ENCODE results near the gene EHD4.

The EHD4 gene

DNA sequence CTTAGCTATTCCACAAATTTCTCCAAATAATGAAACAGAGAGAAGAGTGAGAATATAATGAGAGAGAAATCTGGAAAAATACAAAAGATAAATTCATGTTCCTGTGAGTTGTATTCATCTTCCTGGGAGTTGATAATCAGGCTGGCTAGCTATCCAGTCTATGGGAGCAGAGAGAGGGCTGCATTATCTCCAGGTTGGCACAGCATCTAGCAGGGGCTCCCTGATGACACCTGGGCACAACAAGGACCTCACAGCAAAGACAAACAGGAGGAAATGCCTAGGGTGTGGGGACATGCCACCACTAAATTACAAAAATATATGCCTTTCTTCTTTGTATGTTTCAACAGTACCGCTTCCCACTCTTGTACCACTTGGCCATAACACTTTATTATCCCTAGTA lies 1.9 kb downstream of the EHD4 start:
- peak overlapping the region; percentile 20 to 100 (median 96) for H3K4me3 ChIP-seq (ENCODE audit: low read depth in 1 of 5, low read length in 5 of 5)
- no peaks in the 10 kb centered on the region for H3K9me3 ChIP-seq (ENCODE audit: control insufficient read depth in 5 of 5, low read length in 5 of 5)
- H3K27me3 ChIP-seq (ENCODE audit: control insufficient read depth in 5 of 5, insufficient read depth in 4 of 5, low read length in 5 of 5) = no peaks in the 10 kb centered on the region
- H3K9ac ChIP-seq (ENCODE audit: low read length in 5 of 5) = no peak overlapping the region
- H3K36me3 ChIP-seq (ENCODE audit: control insufficient read depth in 5 of 5, insufficient read depth in 5 of 5, low read length in 5 of 5) = no peaks in the 10 kb centered on the region
- peaks cover 1 to 61% (median 56%) of the 10 kb centered on the region in 5 donors for H3K4me1 ChIP-seq (ENCODE audit: control insufficient read depth in 5 of 5, insufficient read depth in 5 of 5, low read length in 5 of 5)
- peak overlapping the region; percentile 83 for H3K27ac ChIP-seq (ENCODE audit: low read depth, low read length)

DNA sequence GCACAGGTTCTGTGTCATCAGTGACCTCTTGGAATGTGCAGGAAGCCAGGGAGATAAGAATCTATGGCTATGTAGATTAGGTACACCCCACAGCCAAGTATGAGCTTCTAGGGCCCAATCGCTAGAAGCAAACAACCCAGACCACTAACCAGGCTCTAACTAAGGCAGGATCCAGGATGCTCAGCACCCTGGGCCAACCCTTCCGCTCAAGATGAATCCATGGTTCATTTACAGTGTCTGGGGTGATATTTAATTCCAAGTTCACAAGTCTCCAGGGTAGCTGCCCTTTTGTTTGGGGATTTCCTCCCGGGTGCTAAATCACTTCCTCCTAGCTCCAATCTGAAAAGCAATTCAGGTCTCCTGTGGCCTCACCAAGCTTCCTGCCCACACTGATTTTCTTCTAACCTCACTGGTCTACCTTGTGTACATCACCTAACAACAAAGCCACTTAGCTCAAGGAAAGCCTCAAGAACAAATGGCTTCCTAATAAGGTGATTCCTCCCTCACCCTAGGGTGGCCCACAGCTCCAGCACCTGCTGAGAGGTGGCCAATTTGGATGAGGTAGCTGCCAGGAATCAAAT lies 2.4 kb downstream of the EHD4 start:
- peaks cover 1 to 64% (median 56%) of the 10 kb centered on the region in 5 donors for H3K4me1 ChIP-seq (ENCODE audit: control insufficient read depth in 5 of 5, insufficient read depth in 5 of 5, low read length in 5 of 5)
- no peaks in the 10 kb centered on the region for H3K36me3 ChIP-seq (ENCODE audit: control insufficient read depth in 5 of 5, insufficient read depth in 5 of 5, low read length in 5 of 5)
- peak overlapping the region; percentile 83 for H3K27ac ChIP-seq (ENCODE audit: low read depth, low read length)
- no peaks in the 10 kb centered on the region for H3K27me3 ChIP-seq (ENCODE audit: control insufficient read depth in 5 of 5, insufficient read depth in 4 of 5, low read length in 5 of 5)
- no peak overlapping the region for H3K9ac ChIP-seq (ENCODE audit: low read length in 5 of 5)
- peak overlapping the region; percentile 41 to 100 (median 96) for H3K4me3 ChIP-seq (ENCODE audit: low read depth in 1 of 5, low read length in 5 of 5)
- no peaks in the 10 kb centered on the region for H3K9me3 ChIP-seq (ENCODE audit: control insufficient read depth in 5 of 5, low read length in 5 of 5)

DNA sequence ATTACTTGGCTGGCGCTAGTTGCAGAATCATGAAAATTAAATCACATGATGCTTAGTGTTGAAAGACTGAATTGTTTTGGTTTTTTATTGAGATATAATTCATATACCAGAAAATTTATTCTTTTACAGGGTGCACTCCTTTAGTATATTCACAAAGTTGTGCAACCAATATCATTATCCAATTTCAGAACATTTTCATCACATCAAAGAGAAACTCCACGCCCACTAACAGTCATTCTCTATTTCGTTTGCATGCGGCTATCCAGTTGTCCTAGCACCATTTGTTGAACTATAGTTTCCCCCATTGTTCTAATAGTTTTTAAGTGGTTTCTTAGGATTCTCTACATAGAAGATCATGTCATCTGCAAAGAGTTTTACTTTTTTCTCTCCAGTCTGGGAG lies 3.7 kb downstream of the EHD4 start:
- Histone ChIP-seq H3K27ac (ENCODE audit: low read depth, low read length) (peak overlapping the region; percentile 74), H3K4me1 (ENCODE audit: control insufficient read depth in 5 of 5, insufficient read depth in 5 of 5, low read length in 5 of 5) (peaks cover 1 to 64% (median 59%) of the 10 kb centered on the region in 5 donors), H3K4me3 (ENCODE audit: low read depth in 1 of 5, low read length in 5 of 5) (no peak overlapping the region), H3K27me3 (ENCODE audit: control insufficient read depth in 5 of 5, insufficient read depth in 4 of 5, low read length in 5 of 5) (no peaks in the 10 kb centered on the region), H3K36me3 (ENCODE audit: control insufficient read depth in 5 of 5, insufficient read depth in 5 of 5, low read length in 5 of 5) (no peaks in the 10 kb centered on the region), H3K9ac (ENCODE audit: low read length in 5 of 5) (no peak overlapping the region), H3K9me3 (ENCODE audit: control insufficient read depth in 5 of 5, low read length in 5 of 5) (no peaks in the 10 kb centered on the region)

GRCh38 chr15:41967506-41968206 lies 4.7 kb downstream of the EHD4 start:
- peak overlapping the region; percentile 74 for H3K27ac ChIP-seq (ENCODE audit: low read depth, low read length)
- peak overlapping the region in 1 of 5 donors; percentile 17 for H3K4me3 ChIP-seq (ENCODE audit: low read depth in 1 of 5, low read length in 5 of 5)
- no peaks in the 10 kb centered on the region for H3K27me3 ChIP-seq (ENCODE audit: control insufficient read depth in 5 of 5, insufficient read depth in 4 of 5, low read length in 5 of 5)
- no peaks in the 10 kb centered on the region for H3K36me3 ChIP-seq (ENCODE audit: control insufficient read depth in 5 of 5, insufficient read depth in 5 of 5, low read length in 5 of 5)
- peak overlapping the region in 1 of 5 donors; percentile 3 for H3K9ac ChIP-seq (ENCODE audit: low read length in 5 of 5)
- peaks cover 1 to 59% (median 55%) of the 10 kb centered on the region in 5 donors for H3K4me1 ChIP-seq (ENCODE audit: control insufficient read depth in 5 of 5, insufficient read depth in 5 of 5, low read length in 5 of 5)
- no peaks in the 10 kb centered on the region for H3K9me3 ChIP-seq (ENCODE audit: control insufficient read depth in 5 of 5, low read length in 5 of 5)

GRCh38 chr15:41966920-41967465 lies 5.4 kb downstream of the EHD4 start:
- Histone ChIP-seq H3K4me3 (ENCODE audit: low read depth in 1 of 5, low read length in 5 of 5) (no peak overlapping the region), H3K36me3 (ENCODE audit: control insufficient read depth in 5 of 5, insufficient read depth in 5 of 5, low read length in 5 of 5) (no peaks in the 10 kb centered on the region), H3K27me3 (ENCODE audit: control insufficient read depth in 5 of 5, insufficient read depth in 4 of 5, low read length in 5 of 5) (no peaks in the 10 kb centered on the region), H3K4me1 (ENCODE audit: control insufficient read depth in 5 of 5, insufficient read depth in 5 of 5, low read length in 5 of 5) (peaks cover 1 to 58% (median 54%) of the 10 kb centered on the region in 5 donors), H3K27ac (ENCODE audit: low read depth, low read length) (peak overlapping the region; percentile 33), H3K9ac (ENCODE audit: low read length in 5 of 5) (no peak overlapping the region), H3K9me3 (ENCODE audit: control insufficient read depth in 5 of 5, low read length in 5 of 5) (no peaks in the 10 kb centered on the region)

GRCh38 chr15:41966414-41966812 lies 5.9 kb downstream of the EHD4 start:
- Histone ChIP-seq H3K4me1 (ENCODE audit: control insufficient read depth in 5 of 5, insufficient read depth in 5 of 5, low read length in 5 of 5) (peaks cover 1 to 58% (median 54%) of the 10 kb centered on the region in 5 donors), H3K36me3 (ENCODE audit: control insufficient read depth in 5 of 5, insufficient read depth in 5 of 5, low read length in 5 of 5) (no peaks in the 10 kb centered on the region), H3K9me3 (ENCODE audit: control insufficient read depth in 5 of 5, low read length in 5 of 5) (no peaks in the 10 kb centered on the region), H3K27ac (ENCODE audit: low read depth, low read length) (peak overlapping the region; percentile 26), H3K9ac (ENCODE audit: low read length in 5 of 5) (peak overlapping the region in 1 of 5 donors; percentile 37), H3K27me3 (ENCODE audit: control insufficient read depth in 5 of 5, insufficient read depth in 4 of 5, low read length in 5 of 5) (no peaks in the 10 kb centered on the region), H3K4me3 (ENCODE audit: low read depth in 1 of 5, low read length in 5 of 5) (no peak overlapping the region)

- no peaks in the 10 kb centered on the region for H3K9me3 ChIP-seq (ENCODE audit: control insufficient read depth in 5 of 5, low read length in 5 of 5)
- H3K4me1 ChIP-seq (ENCODE audit: control insufficient read depth in 5 of 5, insufficient read depth in 5 of 5, low read length in 5 of 5) = peaks cover 1 to 58% (median 54%) of the 10 kb centered on the region in 5 donors
- H3K4me3 ChIP-seq (ENCODE audit: low read depth in 1 of 5, low read length in 5 of 5) = no peak overlapping the region
- no peaks in the 10 kb centered on the region for H3K27me3 ChIP-seq (ENCODE audit: control insufficient read depth in 5 of 5, insufficient read depth in 4 of 5, low read length in 5 of 5)
- peak overlapping the region in 1 of 5 donors; percentile 37 for H3K9ac ChIP-seq (ENCODE audit: low read length in 5 of 5)
- H3K36me3 ChIP-seq (ENCODE audit: control insufficient read depth in 5 of 5, insufficient read depth in 5 of 5, low read length in 5 of 5) = no peaks in the 10 kb centered on the region
- peak overlapping the region; percentile 26 for H3K27ac ChIP-seq (ENCODE audit: low read depth, low read length)
Measured at GRCh38 chr15:41965441-41966413, 6.6 kb downstream of the EHD4 start.

DNA sequence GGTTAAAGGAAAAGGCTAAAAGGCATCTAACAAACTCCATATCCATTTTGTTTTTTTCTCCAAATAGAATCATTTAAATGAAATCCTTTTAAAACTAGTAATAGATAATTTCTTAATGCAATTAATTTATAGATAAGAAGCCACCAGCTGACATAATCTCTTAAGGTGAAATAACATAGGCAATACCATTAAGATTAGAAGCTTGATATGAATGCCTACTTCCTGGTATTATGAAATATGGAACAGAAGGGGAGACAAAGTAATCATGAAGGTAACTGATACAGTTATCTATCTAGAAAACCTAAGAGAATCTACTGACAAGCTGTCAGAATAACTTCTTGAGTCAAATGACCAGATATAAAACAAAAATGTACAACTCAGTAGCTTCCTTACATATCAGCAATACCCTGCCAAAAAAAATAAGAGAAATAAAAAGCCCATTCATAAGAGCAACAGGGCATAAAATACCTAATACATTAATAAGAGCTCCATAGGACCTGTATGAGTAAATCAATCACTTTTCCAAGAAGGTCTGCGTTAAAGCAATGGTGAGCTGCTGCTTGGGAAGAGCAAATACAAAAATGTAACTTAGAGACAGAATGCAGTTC lies 10.7 kb downstream of the EHD4 start:
- H3K9me3 ChIP-seq (ENCODE audit: control insufficient read depth in 5 of 5, low read length in 5 of 5) = no peaks in the 10 kb centered on the region
- no peak overlapping the region for H3K9ac ChIP-seq (ENCODE audit: low read length in 5 of 5)
- peaks cover 7 to 41% (median 33%) of the 10 kb centered on the region in 5 donors for H3K4me1 ChIP-seq (ENCODE audit: control insufficient read depth in 5 of 5, insufficient read depth in 5 of 5, low read length in 5 of 5)
- H3K27me3 ChIP-seq (ENCODE audit: control insufficient read depth in 5 of 5, insufficient read depth in 4 of 5, low read length in 5 of 5) = no peaks in the 10 kb centered on the region
- H3K4me3 ChIP-seq (ENCODE audit: low read depth in 1 of 5, low read length in 5 of 5) = no peak overlapping the region
- H3K36me3 ChIP-seq (ENCODE audit: control insufficient read depth in 5 of 5, insufficient read depth in 5 of 5, low read length in 5 of 5) = peaks cover 0 to 3% (median 0%) of the 10 kb centered on the region in 5 donors
- no peak overlapping the region for H3K27ac ChIP-seq (ENCODE audit: low read depth, low read length)

DNA sequence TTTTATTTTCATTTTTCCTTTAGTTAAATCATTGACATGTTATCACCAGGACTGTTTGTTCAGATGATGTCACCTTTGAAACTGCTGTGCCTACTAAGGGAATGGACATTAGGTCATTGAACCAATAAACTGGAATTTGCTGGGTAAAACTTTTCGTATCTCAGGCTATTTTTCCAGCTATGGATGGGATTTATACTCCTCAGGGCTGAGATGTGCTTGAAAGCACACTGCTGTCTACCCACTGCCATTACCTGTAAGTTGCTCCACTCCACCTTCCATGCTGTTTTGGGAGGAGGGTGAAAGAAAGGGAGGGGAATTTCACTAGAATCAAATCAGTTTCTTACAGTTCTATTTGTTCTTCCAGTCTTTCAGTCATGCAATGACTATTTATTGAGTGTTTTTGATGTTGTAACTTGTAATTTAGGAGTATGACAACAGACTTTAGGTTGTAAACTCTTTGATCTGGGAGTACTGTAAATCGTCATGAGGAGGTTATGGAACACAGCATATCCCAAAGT lies 11.3 kb downstream of the EHD4 start:
- Histone ChIP-seq H3K9ac (ENCODE audit: low read length in 5 of 5) (no peak overlapping the region), H3K4me1 (ENCODE audit: control insufficient read depth in 5 of 5, insufficient read depth in 5 of 5, low read length in 5 of 5) (peaks cover 7 to 41% (median 31%) of the 10 kb centered on the region in 5 donors), H3K27ac (ENCODE audit: low read depth, low read length) (no peak overlapping the region), H3K9me3 (ENCODE audit: control insufficient read depth in 5 of 5, low read length in 5 of 5) (no peaks in the 10 kb centered on the region), H3K27me3 (ENCODE audit: control insufficient read depth in 5 of 5, insufficient read depth in 4 of 5, low read length in 5 of 5) (no peaks in the 10 kb centered on the region), H3K4me3 (ENCODE audit: low read depth in 1 of 5, low read length in 5 of 5) (no peak overlapping the region), H3K36me3 (ENCODE audit: control insufficient read depth in 5 of 5, insufficient read depth in 5 of 5, low read length in 5 of 5) (peaks cover 0 to 3% (median 0%) of the 10 kb centered on the region in 5 donors)

Data from subcutaneous abdominal adipose tissue (tissue), 5 donors.